Limb (tissue), 2 donors: Measurements from ENCODE around the gene SLCO2A1.
"Not testable (repeated sequence)": the region's sequence is repeated elsewhere in the genome, so short reads cannot be mapped to it uniquely, and the experiment has no call there.

ENCODE experiments used
- DNase-seq, 2 donors: peaks; one replicate each; pipeline ENCODE4 v3.0.0-alpha.2; 2016; ENCODE audit errors: extremely low spot score in 2 of 2

The SLCO2A1 gene

DNA sequence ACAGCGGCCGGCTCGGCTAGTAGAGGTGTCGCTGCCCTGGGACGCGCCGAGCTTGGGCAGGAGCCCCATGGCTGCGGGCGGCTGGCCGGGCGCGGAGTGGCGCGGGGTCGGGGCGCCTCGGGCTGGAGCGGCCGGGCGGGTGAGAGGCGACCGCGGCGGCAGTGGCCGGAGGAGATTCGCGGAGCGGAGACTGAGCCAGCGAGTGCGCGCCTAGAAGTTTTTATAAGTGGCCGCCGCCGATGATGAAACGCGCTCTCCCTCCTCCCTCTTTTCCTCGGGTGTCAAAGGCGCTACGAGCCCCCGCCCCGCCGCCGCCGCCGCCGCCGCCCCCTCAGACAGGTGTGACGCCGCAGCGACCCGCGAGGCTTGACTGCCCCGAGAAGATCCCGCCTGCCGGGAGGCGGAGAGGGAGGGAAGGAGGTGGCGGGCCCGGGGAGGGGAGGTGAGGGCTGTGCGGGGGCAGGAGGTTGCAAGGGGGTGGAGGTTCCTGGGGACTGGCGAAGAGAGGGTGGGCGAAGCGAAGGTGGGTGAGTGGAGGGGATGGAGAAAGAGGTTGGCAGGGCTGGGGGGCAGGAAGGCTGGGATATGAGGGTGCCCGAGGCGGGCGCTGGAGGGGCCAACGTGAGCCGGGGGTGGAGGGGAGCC is at the start of gene SLCO2A1:
Gene SLCO2A1, minus strand, starts transcription at position 192 of the 645 bp plus-strand sequence. Its CDS starts 123 bp downstream, at position 69.
- DNase-seq: peak in 1 of 2 donors; percentile 68

DNA sequence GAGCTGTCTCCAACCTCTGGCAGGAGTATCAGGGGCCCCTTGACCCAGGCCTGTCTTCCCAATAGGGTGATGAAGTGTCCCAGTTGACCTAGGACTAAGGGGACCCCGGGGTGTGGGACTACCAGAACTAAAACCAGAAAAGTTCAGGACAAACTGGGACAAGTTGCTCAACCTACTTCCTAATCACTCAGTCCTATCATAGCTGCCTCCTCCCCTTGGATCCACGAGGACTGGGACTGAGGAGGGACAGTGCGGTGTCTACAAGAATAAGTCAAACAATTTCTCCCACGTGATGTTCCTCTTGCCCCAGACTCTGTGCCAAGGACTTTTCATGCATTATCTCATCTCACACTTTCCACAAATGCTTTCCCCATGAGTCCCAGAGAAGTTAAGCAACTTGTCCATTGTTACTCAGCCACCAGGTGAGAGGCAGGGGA is 49.4 kb upstream of the SLCO2A1 start:
- peak in 1 of 2 donors; percentile 4 for DNase-seq

GRCh38 chr3:134078169-134078831 is 48.6 kb upstream of the SLCO2A1 start:
- no peak for DNase-seq

DNA sequence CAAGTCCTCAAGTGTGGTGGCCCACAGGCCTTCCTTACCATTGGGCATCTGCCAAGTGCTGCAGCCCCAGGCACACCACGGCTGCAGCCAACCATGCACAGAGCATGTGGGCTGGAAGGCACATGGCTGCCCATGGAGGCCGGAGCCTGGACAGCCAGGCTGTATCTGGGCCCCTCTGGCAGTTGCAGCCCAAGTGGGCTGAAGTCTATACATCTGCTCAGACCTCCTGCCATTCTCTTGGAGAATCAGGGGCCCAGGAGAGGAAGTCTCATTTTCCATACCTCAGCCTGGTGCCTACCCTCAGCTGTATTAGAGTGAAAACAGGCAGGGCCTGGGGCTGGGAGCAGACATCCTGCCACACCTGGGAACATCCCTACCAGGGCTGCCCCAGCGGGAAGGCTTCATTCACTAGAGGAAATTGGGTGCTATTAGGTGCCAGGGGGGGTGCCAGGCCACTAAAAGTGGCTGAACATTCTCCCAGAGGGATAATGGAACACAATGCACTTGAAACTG is 48.0 kb upstream of the SLCO2A1 start:
- peak in 1 of 2 donors; percentile 19 for DNase-seq

GRCh38 chr3:134076851-134077250 is 47.1 kb upstream of the SLCO2A1 start:
- DNase-seq: peak in 1 of 2 donors; percentile 11

- DNase-seq: peak in 1 of 2 donors; percentile 3
Measured at GRCh38 chr3:134075846-134076245, 46.1 kb upstream of the SLCO2A1 start.

DNA sequence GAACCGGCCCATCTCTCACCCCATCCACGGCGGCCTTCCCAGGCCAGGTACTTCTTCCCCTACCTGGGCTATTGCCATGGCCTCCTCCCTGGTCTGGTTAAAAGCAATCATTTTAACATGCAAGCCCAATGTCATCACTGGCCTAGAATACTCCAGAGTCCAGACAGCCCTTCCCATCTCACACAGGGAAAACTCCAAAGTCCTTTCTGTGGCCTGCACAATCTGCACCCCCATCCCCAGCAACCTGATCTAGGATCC is 45.8 kb upstream of the SLCO2A1 start:
- DNase-seq: no peak

DNA sequence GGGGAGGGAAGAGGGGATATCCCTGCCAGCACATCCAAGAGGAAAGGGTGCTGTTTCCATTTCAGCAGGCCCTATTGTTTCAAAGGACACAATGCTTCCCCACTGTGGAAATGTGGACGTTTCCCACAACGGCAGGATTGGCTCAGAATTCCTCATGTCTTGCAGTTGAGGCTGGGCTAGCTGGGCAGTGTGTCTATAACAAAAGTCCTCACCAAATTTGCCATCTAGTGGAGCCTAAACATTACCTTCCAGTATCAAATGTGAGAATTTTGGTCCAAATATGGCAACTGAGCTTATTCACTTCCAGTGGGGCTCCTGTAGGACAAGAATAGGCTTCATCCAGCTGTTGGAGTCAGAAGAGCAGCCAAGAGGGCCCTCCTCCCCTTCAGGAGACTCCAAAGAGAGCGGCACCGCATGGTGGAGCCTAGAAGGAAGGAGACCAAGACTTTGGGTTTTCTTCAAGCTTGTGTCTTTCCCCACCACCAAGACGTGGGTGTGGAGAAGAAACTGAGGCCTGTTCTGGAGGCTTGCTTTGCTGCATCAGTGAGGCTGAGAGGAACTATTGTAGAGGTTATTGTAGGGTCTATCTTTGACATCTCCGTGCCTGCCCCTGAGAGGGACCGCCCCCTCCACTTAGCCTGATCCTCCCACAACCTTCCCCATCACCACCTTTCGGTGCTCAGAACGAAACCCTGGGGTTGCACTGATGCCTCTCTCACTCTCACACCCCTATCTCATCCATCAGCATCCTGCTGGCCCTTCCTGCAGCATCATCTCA is 45.3 kb upstream of the SLCO2A1 start:
- DNase-seq: peak in 1 of 2 donors; percentile 12

DNA sequence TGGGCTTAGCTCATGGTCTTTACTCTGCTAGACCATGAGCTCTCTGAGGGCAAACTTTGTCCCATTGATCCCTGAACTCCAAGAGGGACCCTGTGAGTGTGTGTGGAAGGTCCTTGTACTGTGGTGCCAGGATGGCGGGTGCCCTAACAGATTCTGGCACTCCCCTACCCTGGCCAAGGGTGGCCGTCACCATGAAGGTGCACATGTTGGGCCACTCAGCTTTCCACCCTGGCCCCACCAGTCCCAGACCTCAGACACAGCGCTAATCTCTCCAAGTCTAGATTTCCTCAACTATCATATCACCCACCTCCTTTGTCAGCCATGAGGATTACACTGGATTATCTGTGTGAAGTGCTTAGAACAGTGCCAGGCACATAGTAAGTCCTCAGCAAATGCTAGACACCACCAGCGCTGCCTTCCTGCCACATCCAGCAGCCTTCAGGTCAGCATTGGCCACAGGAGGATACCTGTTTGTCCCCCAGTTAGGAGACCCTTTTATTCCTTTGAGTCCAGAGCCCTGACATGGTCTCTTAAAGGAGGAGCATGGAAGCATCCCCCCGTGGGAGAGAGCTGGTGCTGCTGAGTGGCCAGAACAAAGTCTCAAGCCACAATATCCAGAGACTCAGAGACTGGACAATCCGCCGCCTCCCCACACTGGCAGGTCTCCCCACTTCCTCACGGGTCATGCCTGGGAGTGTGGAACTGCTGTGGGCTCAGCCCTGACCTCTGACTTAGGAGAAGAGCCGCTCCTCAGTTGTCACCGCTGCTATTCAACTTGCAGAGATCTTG is 44.5 kb upstream of the SLCO2A1 start:
- DNase-seq: no peak

- DNase-seq: no peak
Measured at GRCh38 chr3:134073583-134073945, 43.8 kb upstream of the SLCO2A1 start.

DNA sequence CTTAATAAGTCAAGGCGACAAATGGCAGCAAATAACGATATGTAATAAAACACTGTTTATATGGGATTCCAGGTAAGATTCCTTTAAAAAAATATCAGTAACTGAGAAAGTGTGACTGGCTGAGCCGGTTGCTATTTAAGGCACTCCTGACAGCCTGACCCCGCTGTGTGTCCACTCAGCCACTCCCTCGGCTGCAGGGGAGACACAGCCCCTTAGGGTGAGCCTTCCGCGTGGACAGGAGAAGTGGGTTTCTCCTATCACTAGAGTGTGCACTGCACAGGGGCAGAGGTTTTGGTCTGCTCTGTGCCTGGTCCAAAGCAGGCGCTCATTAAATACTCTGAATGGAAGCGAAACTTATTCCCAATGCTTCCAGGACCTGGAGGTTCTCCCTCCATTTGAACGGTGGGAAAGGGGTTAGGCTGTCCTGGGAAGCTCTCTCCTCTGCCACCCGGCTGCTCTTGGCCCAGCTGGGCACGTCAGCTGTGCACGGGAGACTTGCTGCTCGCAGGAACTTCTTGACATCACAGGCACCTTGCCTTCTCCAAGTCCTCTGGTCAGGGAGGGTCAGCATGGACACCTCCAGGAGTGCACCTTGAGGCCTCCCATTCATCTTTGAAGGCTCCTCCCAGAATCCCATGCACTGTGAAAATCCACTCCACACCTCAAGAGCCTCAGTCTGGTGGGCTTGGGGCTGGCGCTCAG is 43.3 kb upstream of the SLCO2A1 start:
- no peak for DNase-seq

DNA sequence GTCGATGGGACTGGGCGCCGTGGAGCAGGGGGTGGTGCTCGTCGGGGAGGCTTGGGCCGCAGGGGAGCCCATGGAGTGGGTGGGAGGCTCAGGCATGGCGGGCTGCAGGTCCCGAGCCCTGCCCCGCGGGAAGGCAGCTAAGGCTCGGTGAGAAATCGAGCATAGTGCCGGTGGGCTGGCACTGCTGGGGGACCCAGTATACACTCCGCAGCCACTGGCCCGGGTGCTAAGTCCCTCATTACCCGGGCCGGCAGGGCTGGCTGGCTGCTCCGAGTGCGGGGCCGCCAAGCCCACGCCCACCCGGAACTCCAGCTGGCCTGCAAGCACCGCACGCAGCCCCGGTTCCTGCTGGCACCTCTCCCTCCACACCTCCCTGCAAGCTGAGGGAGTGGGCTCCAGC is 40.6 kb upstream of the SLCO2A1 start:
- DNase-seq: not testable (repeated sequence)

DNA sequence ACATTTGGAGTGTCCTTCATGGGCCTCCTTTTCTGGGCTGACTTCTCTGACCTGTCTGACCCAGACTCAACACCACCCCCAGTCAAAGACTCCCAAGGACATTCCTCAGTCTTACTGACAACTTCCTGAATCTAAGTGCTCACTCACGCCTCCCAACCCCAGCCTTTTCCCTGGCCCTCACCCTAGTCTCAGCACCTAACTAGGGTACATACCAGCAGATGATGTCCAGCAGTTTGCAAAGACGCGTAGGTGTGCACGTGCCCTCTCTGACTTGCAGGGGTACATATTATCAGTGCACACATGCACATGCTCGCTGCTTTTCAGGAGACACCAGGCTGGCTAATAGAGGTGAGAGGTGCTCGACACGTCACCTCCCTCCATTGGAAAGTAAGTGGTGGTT is 38.7 kb upstream of the SLCO2A1 start:
- peak in 1 of 2 donors; percentile 7 for DNase-seq

- peak in 1 of 2 donors; percentile 23 for DNase-seq
Measured at GRCh38 chr3:134067531-134068161, 37.9 kb upstream of the SLCO2A1 start.

DNA sequence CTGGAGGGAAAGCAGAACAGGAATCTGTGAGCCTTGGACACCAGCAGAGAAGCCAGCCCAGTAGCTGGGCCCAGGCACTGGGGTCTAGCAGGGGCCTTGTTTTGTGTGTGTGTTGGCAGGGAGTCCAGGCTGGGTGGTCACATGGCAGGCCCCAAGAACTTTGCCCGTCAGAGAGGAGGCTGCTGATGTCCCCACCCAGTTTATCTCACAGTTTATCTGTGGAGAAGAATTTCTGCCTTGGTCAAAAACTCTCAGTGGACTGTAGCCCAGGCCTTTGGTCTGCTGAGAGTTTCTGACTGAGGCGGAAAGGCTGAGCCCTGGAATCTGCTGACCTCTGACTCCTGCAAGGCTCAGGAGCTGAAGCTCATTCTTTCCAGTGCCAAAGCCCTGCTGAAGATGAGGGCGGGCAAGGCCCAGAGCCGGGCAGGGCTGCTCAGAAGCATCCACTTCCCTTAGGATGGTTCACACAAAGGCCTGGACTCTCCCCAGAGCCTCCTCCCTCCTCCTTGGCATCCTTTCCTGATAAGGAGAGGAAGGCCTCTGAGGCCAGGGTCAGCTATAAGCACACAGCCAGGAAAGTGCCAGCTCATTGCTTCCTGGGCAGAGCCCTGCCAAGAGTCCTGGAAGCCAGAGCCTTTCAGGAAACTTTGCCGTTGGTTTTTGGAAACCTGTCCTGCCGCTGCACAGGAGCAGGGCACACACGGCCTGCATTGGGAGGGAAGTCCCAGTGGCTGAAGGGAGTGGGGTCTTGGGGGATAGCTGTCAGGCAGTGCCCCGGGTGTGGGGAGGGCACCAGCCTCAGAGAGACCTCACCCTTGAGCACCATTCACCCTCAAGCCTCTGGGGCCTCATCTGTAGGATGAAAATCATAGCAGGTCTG is 37.2 kb upstream of the SLCO2A1 start:
- peak in 1 of 2 donors; percentile 15 for DNase-seq

GRCh38 chr3:134066158-134066541 is 36.4 kb upstream of the SLCO2A1 start:
- peak in 1 of 2 donors; percentile 17 for DNase-seq

DNA sequence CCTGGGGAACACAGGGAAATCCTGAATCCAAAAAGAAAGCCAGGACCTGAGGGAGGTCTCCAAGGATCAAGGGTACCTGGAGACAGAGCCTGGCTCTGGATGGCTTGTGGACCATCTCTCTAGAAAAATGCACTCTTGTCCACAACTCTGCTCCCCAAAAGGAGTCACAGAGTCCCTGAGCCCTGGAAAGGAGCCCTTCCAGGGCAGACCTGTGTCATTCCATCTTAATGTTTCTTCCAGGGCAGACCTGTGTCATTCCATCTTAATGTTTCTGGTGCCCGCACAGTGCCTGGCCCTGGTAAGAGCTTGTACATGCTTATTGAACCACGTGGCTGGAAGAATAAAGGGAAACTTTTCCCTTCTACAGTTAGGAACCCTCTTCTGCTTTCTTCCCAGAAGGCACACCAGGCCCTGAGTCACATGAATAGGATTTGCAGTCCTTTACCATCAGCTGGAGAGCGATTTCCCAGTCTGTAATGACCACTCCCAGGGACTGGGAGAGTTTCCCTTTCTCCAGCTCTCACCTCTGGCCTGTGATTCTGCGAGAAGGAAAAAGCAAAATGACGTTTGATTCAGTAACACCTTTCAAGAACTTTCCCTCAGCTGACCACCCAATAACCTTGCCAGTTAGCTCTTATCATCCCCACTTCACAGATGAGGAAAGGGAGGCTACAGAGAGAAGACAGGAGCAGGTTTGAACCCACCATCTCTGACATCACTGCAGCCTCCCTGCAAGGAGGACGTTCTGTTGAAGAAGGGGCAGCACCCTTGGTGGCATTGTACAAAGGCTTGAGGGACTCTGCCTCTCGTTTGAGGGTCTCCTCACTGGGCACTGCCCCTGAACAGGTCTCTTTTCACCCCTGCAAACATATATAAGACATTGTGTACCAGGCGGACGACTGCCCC is 35.8 kb upstream of the SLCO2A1 start:
- peak in 1 of 2 donors; percentile 7 for DNase-seq

DNA sequence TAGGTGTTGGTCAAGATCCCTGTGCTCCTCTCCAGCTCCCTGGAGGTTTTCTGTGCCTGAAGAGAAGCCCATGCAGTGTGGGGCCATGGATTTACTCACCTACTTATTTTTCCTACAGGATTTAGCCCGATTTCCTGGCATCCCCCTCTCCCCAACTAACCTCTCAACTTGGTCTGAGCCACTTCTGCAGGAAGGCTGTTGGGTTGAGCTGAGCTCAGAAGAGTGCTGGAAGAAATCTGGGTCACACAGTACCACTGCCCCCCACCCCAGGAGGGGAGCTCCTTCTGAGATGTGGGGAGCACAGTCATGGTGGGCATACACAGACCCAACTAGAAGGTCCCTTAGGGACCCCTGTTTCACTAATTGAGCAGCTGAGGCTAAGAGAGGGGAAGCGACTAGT is 34.4 kb upstream of the SLCO2A1 start:
- peak in 1 of 2 donors; percentile 1 for DNase-seq
